DND-41 (cell line): Measurements from ENCODE around the gene TRIP13.

ENCODE experiments used
- ATAC-seq: fragments of 200-7000 bp; cut with Tn5 transposase; 3 replicates; pipeline ENCODE4 v1.9.1; 2021; ENCODE audit warnings: low read depth; ENCODE audit not compliant: insufficient read depth
- DNase-seq: peaks from one replicate; pipeline ENCODE4 v3.0.0-alpha.2; 2020
- H2AFZ ChIP-seq: 2 replicates; pipeline ENCODE4 v1.6.0; 2012; ENCODE audit warnings: low read depth, low read length
- H3K27ac ChIP-seq: 2 replicates; pipeline ENCODE4 v1.5.1; 2012; ENCODE audit warnings: low read length, inconsistent platforms
- H3K27me3 ChIP-seq: fragments of 200-600 bp; sonication (generic); 2 replicates; pipeline ENCODE4 v1.6.0; 2012; ENCODE audit warnings: low read length, mild to moderate bottlenecking, inconsistent platforms; ENCODE audit not compliant: insufficient read depth, poor library complexity
- H3K36me3 ChIP-seq: 2 replicates; pipeline ENCODE4 v1.5.1; 2012; ENCODE audit warnings: low read length, inconsistent platforms; ENCODE audit not compliant: insufficient read depth
- H3K4me1 ChIP-seq: 2 replicates; pipeline ENCODE4 v1.5.1; 2012; ENCODE audit warnings: mild to moderate bottlenecking, low read length; ENCODE audit not compliant: insufficient read depth
- H3K4me2 ChIP-seq: 2 replicates; pipeline ENCODE4 v1.6.0; 2012; ENCODE audit warnings: mild to moderate bottlenecking, moderate library complexity, low read length, inconsistent platforms; ENCODE audit not compliant: insufficient read depth
- H3K4me3 ChIP-seq, 2 experiments: fragments of 200-600 bp in 1 of 2; shearing (Covaris generic) in 1 of 2; 2 replicates each; pipeline ENCODE4 v1.5.1; 2012 to 2016; ENCODE audit warnings: inconsistent platforms in 2 of 2, low read length in 2 of 2, mild to moderate bottlenecking in 2 of 2, low read depth in 1 of 2, moderate library complexity in 1 of 2
- H3K79me2 ChIP-seq: 2 replicates; pipeline ENCODE4 v1.6.0; 2012; ENCODE audit warnings: low read length, inconsistent platforms; ENCODE audit not compliant: insufficient read depth
- H3K9ac ChIP-seq: 2 replicates; pipeline ENCODE4 v1.6.0; 2012; ENCODE audit warnings: low read depth, mild to moderate bottlenecking, inconsistent platforms, low read length, moderate library complexity
- H3K9me3 ChIP-seq: 2 replicates; pipeline ENCODE4 v1.5.1; 2012; ENCODE audit warnings: low read length, moderate library complexity, mild to moderate bottlenecking, inconsistent platforms; ENCODE audit not compliant: insufficient read depth, severe bottlenecking
- H4K20me1 ChIP-seq: 2 replicates; pipeline ENCODE4 v1.6.0; 2012; ENCODE audit warnings: low read length; ENCODE audit not compliant: insufficient read depth
- EZH2 ChIP-seq: IDR thresholded peaks from 3 replicates; pipeline ENCODE4 v1.6.1; 2012; ENCODE audit warnings: borderline replicate concordance, low read depth, mild to moderate bottlenecking, moderate library complexity, low read length, inconsistent platforms; ENCODE audit not compliant: severe bottlenecking
- TF ChIP-seq, protein P1 (sequence below): IDR thresholded peaks from 2 replicates; pipeline ENCODE4 v1.5.1; 2012; ENCODE audit warnings: borderline replicate concordance, low read length, moderate library complexity, mild to moderate bottlenecking; ENCODE audit not compliant: poor library complexity, severe bottlenecking; ENCODE audit errors: extremely low read depth

Gene TRIP13

DNA sequence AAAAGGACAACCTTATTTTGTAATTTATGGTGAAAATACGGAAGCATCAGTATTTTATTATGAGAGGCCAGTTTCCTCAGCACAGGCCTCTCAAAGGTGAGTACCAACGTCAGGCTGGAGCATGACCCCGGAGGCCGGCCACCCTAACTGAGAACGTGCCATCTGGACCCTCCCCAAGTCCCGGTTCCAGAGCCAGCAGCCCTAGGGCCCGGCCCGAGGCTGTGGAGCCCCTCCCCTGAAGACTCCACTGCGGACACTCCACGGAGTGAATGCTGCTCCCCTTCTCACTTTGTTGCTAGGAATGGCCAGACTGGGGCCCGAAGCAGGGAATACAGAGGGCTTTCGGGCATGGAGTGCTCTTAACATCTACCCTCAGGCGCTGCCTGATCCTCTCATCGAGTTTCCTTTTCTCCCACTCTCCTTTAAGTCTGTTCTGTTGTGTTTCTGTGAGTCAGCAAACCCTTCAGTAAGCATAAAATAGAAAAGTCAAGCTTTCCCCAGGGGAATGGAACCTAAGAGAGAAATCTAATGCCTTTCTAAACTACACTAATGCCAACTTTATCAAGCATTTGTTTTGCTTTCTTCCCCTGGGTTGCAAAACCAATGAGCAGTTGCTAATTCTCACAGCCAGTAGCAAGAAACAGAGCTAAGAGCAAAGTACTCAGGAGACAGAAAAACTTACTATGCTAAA lies 4.6 kb upstream of the TRIP13 start:
- Histone ChIP-seq H3K27me3 (no peaks in the 10 kb centered on the region), H3K9ac (no peak overlapping the region), H3K79me2 (peaks cover 79% of the 10 kb centered on the region), H3K4me1 (peaks cover 22% of the 10 kb centered on the region), H2AFZ (no peak overlapping the region), H3K36me3 (peaks cover 89% of the 10 kb centered on the region), H4K20me1 (peaks cover 68% of the 10 kb centered on the region), H3K4me3 (no peak overlapping the region), H3K4me2 (no peak overlapping the region), H3K9me3 (no peaks in the 10 kb centered on the region), H3K27ac (no peak overlapping the region)
- no peak for TF ChIP-seq EZH2
- TF ChIP-seq, protein P1, sequence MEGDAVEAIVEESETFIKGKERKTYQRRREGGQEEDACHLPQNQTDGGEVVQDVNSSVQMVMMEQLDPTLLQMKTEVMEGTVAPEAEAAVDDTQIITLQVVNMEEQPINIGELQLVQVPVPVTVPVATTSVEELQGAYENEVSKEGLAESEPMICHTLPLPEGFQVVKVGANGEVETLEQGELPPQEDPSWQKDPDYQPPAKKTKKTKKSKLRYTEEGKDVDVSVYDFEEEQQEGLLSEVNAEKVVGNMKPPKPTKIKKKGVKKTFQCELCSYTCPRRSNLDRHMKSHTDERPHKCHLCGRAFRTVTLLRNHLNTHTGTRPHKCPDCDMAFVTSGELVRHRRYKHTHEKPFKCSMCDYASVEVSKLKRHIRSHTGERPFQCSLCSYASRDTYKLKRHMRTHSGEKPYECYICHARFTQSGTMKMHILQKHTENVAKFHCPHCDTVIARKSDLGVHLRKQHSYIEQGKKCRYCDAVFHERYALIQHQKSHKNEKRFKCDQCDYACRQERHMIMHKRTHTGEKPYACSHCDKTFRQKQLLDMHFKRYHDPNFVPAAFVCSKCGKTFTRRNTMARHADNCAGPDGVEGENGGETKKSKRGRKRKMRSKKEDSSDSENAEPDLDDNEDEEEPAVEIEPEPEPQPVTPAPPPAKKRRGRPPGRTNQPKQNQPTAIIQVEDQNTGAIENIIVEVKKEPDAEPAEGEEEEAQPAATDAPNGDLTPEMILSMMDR: no peak
- no peak for ATAC-seq
- no peak for DNase-seq

GRCh38 chr5:888638-889035 lies 4.0 kb upstream of the TRIP13 start:
- H3K9me3 ChIP-seq: no peaks in the 10 kb centered on the region
- H3K9ac ChIP-seq: no peak overlapping the region
- peaks cover 25% of the 10 kb centered on the region for H3K4me1 ChIP-seq
- peaks cover 79% of the 10 kb centered on the region for H3K79me2 ChIP-seq
- H4K20me1 ChIP-seq: peaks cover 62% of the 10 kb centered on the region
- no peak overlapping the region for H2AFZ ChIP-seq
- ATAC-seq (no peak), DNase-seq (no peak)
- no peak overlapping the region for H3K27ac ChIP-seq
- no peak overlapping the region for H3K4me2 ChIP-seq
- H3K27me3 ChIP-seq: no peaks in the 10 kb centered on the region
- TF ChIP-seq EZH2: no peak
- TF ChIP-seq, protein P1: no peak
- H3K4me3 ChIP-seq: no peak overlapping the region
- peaks cover 88% of the 10 kb centered on the region for H3K36me3 ChIP-seq

DNA sequence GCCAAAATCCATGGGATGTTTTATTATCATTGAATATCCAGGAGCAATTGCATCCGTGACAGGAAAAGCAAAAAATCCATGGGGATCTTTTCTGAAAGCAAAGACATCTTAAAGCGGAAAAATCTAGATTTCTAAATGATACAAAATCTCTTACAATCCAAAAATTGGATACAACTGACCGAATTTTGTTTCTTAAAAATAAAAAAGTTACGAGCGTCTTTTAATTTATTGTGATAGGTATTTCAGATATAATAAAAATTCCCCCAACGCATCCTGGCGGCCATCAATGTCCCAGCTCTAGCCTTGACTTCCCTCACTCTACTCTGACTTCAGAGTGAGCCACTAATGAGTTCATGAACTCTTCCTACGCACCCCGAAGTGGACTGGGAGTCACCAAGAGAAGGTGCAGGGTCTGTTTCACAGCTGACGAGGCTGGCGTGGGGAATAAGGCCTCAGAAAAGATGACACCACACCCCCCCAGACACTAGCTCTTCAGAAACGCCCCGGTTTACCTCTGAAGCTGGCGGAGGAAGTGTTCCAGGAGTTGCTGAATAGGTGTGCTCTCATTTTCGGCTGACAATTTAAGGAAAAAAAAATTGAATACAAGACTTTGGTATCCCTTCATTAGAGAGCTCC lies 3.5 kb upstream of the TRIP13 start:
- Histone ChIP-seq H3K27ac (no peak overlapping the region), H3K79me2 (peaks cover 79% of the 10 kb centered on the region), H3K27me3 (no peaks in the 10 kb centered on the region), H3K4me3 (no peak overlapping the region), H2AFZ (no peak overlapping the region), H3K9me3 (no peaks in the 10 kb centered on the region), H3K4me2 (peak overlapping the region; percentile 9; the same call in 1 of the 2 replicates), H3K9ac (no peak overlapping the region), H4K20me1 (peaks cover 60% of the 10 kb centered on the region), H3K36me3 (peaks cover 88% of the 10 kb centered on the region), H3K4me1 (peaks cover 31% of the 10 kb centered on the region)
- DNase-seq (no peak), ATAC-seq (no peak)
- TF ChIP-seq, protein P1: no peak
- TF ChIP-seq EZH2: no peak
